T-cell (primary cell): Measurements from ENCODE around the gene DMRT2. TPM values are rescaled to one million over a fixed set of nuclear protein-coding genes. Genes with fewer than 3 reads are reported as not detected.

Experiments used
- ATAC-seq, 4 experiments: fragments of 200-7000 bp in 3 of 4; fragments of 150-1000 bp in 1 of 4; cut with Tn5 transposase; replicated peaks in 1 of 4; 1 replicate in 3 of 4; 2 replicates in 1 of 4; pipeline ENCODE4 v1.10.0; 2021; ENCODE audit warnings: moderate library complexity in 3 of 4, mild to moderate bottlenecking in 2 of 4, moderate number of reproducible peaks in 1 of 4
- CTCF ChIA-PET, 2 donors: fragments of 300-600 bp; sonication (Branson Sonifier 250); formaldehyde crosslinking; loops; one replicate each; lab custom pipeline; 2022; ENCODE audit warnings: antibody characterized with exemption in 2 of 2; lab: Charles Lee
- POLR2A ChIA-PET, 2 donors: fragments of 300-600 bp; sonication (Branson Sonifier 250); formaldehyde crosslinking; loops; one replicate each; lab custom pipeline; 2022; ENCODE audit warnings: antibody characterized with exemption in 2 of 2; lab: Charles Lee
- DNase-seq, 35 experiments: peaks; one replicate each; pipeline versions ENCODE4 v3.0.0 to v3.0.0-alpha.2; 2013 to 2023
- H3K27ac ChIP-seq: one replicate; pipeline ENCODE4 v1.5.1; 2013; ENCODE audit warnings: low read length
- H3K27me3 ChIP-seq, 2 experiments: replicated peaks in 1 of 2; 1 replicate in 1 of 2; 2 replicates in 1 of 2; pipeline versions ENCODE4 v1.6.1 to v1.7.0; 2013; ENCODE audit warnings: low read length in 1 of 2, mixed read lengths in 1 of 2; ENCODE audit not compliant: control insufficient read depth in 2 of 2, insufficient read depth in 2 of 2; ENCODE audit errors: extremely low read depth in 1 of 2
- H3K36me3 ChIP-seq, 2 donors: 1 replicate in 1 of 2; 2 replicates in 1 of 2; pipeline versions ENCODE4 v1.6.1 to v1.7.0; 2013; ENCODE audit warnings: low read length in 1 of 2; ENCODE audit not compliant: control insufficient read depth in 2 of 2, insufficient read depth in 1 of 2; ENCODE audit errors: extremely low read depth in 1 of 2
- H3K4me1 ChIP-seq, 2 experiments: 1 replicate in 1 of 2; 2 replicates in 1 of 2; pipeline versions ENCODE4 v1.6.1 to v1.7.0; 2013; ENCODE audit warnings: low read length in 2 of 2, mixed read lengths in 1 of 2; ENCODE audit not compliant: insufficient read depth in 2 of 2, control insufficient read depth in 1 of 2; ENCODE audit errors: extremely low read depth in 1 of 2
- H3K4me3 ChIP-seq, 2 donors: 1 replicate in 1 of 2; 2 replicates in 1 of 2; pipeline versions ENCODE4 v1.5.1 to v1.7.0; 2013; ENCODE audit warnings: mild to moderate bottlenecking in 2 of 2, low read length in 1 of 2, moderate library complexity in 1 of 2; ENCODE audit not compliant: control insufficient read depth in 1 of 2; ENCODE audit errors: extremely low read depth in 1 of 2
- H3K9me3 ChIP-seq: 2 replicates; pipeline ENCODE4 v1.7.0; 2013
- H3K27ac Mint-ChIP-seq, 2 donors: one replicate each; pipeline ENCODE4 v1.8.0; 2020 to 2021; ENCODE audit warnings: mild to moderate bottlenecking in 2 of 2, mixed read lengths in 2 of 2
- H3K27me3 Mint-ChIP-seq, 2 donors: one replicate each; pipeline ENCODE4 v1.8.0; 2021 to 2022; ENCODE audit warnings: mixed read lengths in 2 of 2
- H3K36me3 Mint-ChIP-seq: one replicate; pipeline ENCODE4 v1.8.0; 2021; ENCODE audit warnings: mixed read lengths
- H3K4me1 Mint-ChIP-seq, 3 donors: one replicate each; pipeline ENCODE4 v1.8.0; 2020 to 2022; ENCODE audit warnings: mixed read lengths in 3 of 3, mild to moderate bottlenecking in 1 of 3
- H3K4me3 Mint-ChIP-seq, 3 donors: one replicate each; pipeline ENCODE4 v1.8.0; 2020 to 2022; ENCODE audit warnings: mild to moderate bottlenecking in 3 of 3, mixed read lengths in 3 of 3, moderate library complexity in 3 of 3
- H3K9me3 Mint-ChIP-seq, 3 donors: one replicate each; pipeline ENCODE4 v1.8.0; 2020 to 2022; ENCODE audit warnings: mixed read lengths in 3 of 3
- WGBS: methylation state at CpG from one replicate; pipeline ENCODE4 v1.1.5; 2013; ENCODE audit warnings: missing lambda C conversion rate; ENCODE audit not compliant: insufficient coverage; 5-methylcytosine and 5-hydroxymethylcytosine counted together
- total RNA-seq, 35 experiments: library from RNA in 6 of 35; stranded (reverse) in 6 of 35; fragments of 120-200 nt in 1 of 35; gene quantifications; one replicate each; pipeline versions ENCODE4 v1.2.1 to v1.2.4 and lab custom pipeline; 2013 to 2026

Gene DMRT2
- total RNA-seq, 5 donors from 2014 or later (not counting 1 experiment from before 2014, with no cell fraction given), result not detected

DNA sequence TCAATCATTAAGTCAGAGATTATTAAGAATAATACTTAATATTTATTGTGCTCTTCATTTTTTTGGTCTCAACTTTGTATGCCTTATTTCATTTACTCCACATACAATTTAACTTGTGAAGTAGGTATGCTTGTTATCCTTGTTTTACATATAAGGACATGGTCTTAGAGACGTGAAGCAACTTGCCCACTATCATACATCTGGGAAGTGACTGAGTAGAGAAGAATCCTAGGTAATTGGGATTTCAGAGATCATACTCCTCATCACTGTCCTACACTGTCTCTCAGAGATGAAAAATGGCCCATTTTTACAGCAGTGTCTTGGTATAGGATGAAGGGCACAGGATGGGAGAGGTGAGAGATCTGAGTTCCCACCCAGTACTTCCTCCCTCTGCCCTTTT, 23.3 kb downstream of the DMRT2 start:
- no peaks in the 10 kb centered on the region for H3K4me1 Mint-ChIP-seq
- Histone ChIP-seq H3K4me1 (no peaks in the 10 kb centered on the region), H3K9me3 (no peaks in the 10 kb centered on the region), H3K27ac (no peak overlapping the region), H3K27me3 (peaks cover 3 to 4% of the 10 kb centered on the region in 2 experiments), H3K36me3 (no peaks in the 10 kb centered on the region), H3K4me3 (no peak overlapping the region)
- no peak overlapping the region for H3K4me3 Mint-ChIP-seq
- H3K36me3 Mint-ChIP-seq, result no peaks in the 10 kb centered on the region
- CTCF ChIA-PET, result no interaction called here
- ATAC-seq (no peak), DNase-seq (no peak)
- H3K9me3 Mint-ChIP-seq, result no peaks in the 10 kb centered on the region
- H3K27ac Mint-ChIP-seq, result no peak overlapping the region
- WGBS, result no CpG with 5 or more reads among the region's 1 CpG
- POLR2A ChIA-PET, result no interaction called here
- H3K27me3 Mint-ChIP-seq, result peaks cover 22 to 25% of the 10 kb centered on the region in 2 donors

DNA sequence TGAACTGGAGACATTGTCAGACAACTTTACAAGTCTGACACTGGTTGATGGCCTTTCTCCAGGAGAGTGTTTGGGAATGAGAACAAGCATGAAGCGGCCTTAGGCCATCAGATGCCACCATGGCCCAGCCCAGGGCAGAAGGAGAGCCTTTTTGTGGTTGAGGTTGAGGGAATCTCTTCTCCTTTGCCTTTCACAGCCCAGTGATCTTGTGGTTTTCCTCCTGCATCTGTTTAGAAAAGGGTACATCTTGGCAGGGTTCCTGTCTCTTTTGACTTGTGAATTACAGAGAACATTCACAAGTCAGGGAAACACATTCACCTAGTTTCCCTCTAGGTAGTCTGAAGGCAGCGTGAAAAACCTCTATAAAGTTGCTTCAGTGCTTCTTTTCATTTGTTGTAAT, 27.5 kb downstream of the DMRT2 start:
- no peak overlapping the region for H3K27ac ChIP-seq
- WGBS, result no CpG with 5 or more reads among the region's 2 CpGs
- Mint-ChIP-seq H3K4me3 (no peak overlapping the region), H3K27ac (no peak overlapping the region), H3K27me3 (peaks cover 22 to 31% of the 10 kb centered on the region in 2 donors), H3K4me1 (no peaks in the 10 kb centered on the region), H3K9me3 (no peaks in the 10 kb centered on the region), H3K36me3 (no peaks in the 10 kb centered on the region)
- no peak overlapping the region for H3K4me3 ChIP-seq
- DNase-seq, result no peak
- peaks cover 0 to 3% of the 10 kb centered on the region in 2 experiments for H3K27me3 ChIP-seq
- H3K9me3 ChIP-seq, result no peaks in the 10 kb centered on the region
- no peaks in the 10 kb centered on the region for H3K36me3 ChIP-seq
- POLR2A ChIA-PET, result no interaction called here
- no peak for ATAC-seq
- H3K4me1 ChIP-seq, result no peaks in the 10 kb centered on the region
- CTCF ChIA-PET, result no interaction called here

DNA sequence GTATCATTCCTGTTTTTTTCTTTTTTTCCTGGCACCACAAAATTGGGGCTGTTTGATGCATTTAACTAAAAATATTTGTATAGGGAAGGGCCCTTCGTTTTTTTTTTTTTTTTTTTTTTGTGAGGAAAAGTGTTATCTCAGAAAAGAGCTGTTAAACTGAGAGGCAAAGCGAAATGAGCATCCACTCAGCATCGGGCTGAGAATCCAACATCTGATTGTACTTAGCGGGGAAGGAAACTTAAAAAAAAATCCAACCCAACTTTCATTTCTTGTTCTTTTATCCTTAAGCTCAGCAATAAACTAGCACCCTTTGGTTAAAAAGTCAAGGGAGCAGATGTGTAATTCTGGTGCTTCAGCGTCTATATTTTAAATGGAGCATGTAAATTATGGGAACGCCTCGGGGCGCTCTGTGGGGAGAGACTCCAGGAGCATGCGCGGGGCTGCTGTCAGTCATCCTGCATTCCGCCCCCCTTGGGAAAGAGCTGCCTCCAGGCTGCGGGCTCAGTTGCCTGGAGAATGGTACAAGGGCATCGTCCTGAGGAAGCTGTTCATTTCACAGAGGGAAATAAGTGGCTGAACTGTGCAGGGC, 33.3 kb downstream of the DMRT2 start:
- Histone ChIP-seq H3K9me3 (no peaks in the 10 kb centered on the region), H3K36me3 (no peaks in the 10 kb centered on the region), H3K4me1 (no peaks in the 10 kb centered on the region), H3K27ac (no peak overlapping the region), H3K4me3 (no peak overlapping the region), H3K27me3 (peaks cover 0 to 2% of the 10 kb centered on the region in 2 experiments)
- Mint-ChIP-seq H3K36me3 (no peaks in the 10 kb centered on the region), H3K4me1 (peaks cover 0 to 5% (median 2%) of the 10 kb centered on the region in 3 donors), H3K4me3 (no peak overlapping the region), H3K9me3 (no peaks in the 10 kb centered on the region), H3K27me3 (peaks cover 19 to 23% of the 10 kb centered on the region in 2 donors), H3K27ac (no peak overlapping the region)
- no peak for ATAC-seq
- 16% methylated on average over 9 of the region's 13 CpGs for WGBS
- CTCF ChIA-PET, result no interaction called here
- POLR2A ChIA-PET, result interaction anchor here in 1 of 2 donors (0.6 kb wide), 1 partner anchor 17 kb away, joined by 3 read pairs; no protein-coding TSS in a partner anchor
- DNase-seq, result no peak

DNA sequence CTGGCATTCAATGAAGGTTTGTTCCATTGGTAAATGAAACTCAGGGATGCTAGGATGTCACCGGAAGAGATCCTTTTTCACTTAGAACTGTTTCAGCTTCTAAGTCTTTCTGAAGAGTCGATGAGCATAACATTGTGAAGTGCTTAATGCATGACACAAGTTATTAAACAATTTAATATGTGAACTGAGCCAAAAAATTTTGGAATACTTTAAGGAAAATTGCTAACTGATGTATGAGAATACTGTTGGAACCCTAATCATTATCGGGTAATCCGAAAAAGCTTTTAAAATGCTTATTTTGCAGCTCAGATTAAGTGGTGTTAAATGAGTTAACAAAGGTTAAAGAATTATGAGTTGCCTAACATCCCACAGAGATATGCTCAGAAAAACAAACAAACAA, 34.9 kb downstream of the DMRT2 start:
- Mint-ChIP-seq H3K4me3 (no peak overlapping the region), H3K27me3 (peaks cover 20 to 25% of the 10 kb centered on the region in 2 donors), H3K4me1 (peaks cover 0 to 5% (median 2%) of the 10 kb centered on the region in 3 donors), H3K9me3 (no peaks in the 10 kb centered on the region), H3K27ac (no peak overlapping the region), H3K36me3 (no peaks in the 10 kb centered on the region)
- DNase-seq (no peak), ATAC-seq (no peak)
- Histone ChIP-seq H3K4me1 (no peaks in the 10 kb centered on the region), H3K27me3 (peaks cover 0 to 2% of the 10 kb centered on the region in 2 experiments), H3K36me3 (no peaks in the 10 kb centered on the region), H3K9me3 (no peaks in the 10 kb centered on the region), H3K27ac (no peak overlapping the region), H3K4me3 (no peak overlapping the region)
- ChIA-PET POLR2A (interaction anchor here in 1 of 2 donors (0.7 kb wide), 1 partner anchor 122 kb away, joined by 3 read pairs; no protein-coding TSS in a partner anchor), CTCF (no interaction called here)
- WGBS, result no CpG with 5 or more reads among the region's 4 CpGs

DNA sequence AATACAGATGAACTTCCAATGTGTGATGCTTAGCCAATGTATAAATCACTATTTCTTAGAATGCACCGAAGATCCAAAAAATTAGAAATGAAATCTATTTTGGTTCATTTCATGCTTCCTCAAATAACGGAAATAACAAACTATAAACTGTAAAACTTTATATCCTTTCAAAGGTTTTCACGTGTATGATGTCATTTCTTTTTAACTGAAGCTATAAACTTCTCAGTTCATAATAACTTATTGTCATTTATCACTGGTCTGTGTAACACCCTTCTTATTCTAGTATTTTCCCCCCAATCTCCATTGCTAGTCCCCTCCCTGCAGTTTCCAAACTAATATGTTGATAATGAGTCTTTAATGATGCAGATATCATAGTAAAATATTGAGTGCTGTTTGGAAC, 36.4 kb downstream of the DMRT2 start:
- ATAC-seq (no peak), DNase-seq (no peak)
- Mint-ChIP-seq H3K27me3 (peaks cover 20 to 29% of the 10 kb centered on the region in 2 donors), H3K27ac (no peak overlapping the region), H3K4me3 (no peak overlapping the region), H3K4me1 (peaks cover 0 to 5% (median 2%) of the 10 kb centered on the region in 3 donors), H3K9me3 (no peaks in the 10 kb centered on the region), H3K36me3 (no peaks in the 10 kb centered on the region)
- Histone ChIP-seq H3K27me3 (peaks cover 0 to 2% of the 10 kb centered on the region in 2 experiments), H3K4me1 (no peaks in the 10 kb centered on the region), H3K4me3 (no peak overlapping the region), H3K36me3 (no peaks in the 10 kb centered on the region), H3K27ac (no peak overlapping the region), H3K9me3 (no peaks in the 10 kb centered on the region)
- CTCF ChIA-PET, result no interaction called here
- POLR2A ChIA-PET, result no interaction called here
- 83% methylated on average over 1 of the region's 3 CpGs for WGBS

DNA sequence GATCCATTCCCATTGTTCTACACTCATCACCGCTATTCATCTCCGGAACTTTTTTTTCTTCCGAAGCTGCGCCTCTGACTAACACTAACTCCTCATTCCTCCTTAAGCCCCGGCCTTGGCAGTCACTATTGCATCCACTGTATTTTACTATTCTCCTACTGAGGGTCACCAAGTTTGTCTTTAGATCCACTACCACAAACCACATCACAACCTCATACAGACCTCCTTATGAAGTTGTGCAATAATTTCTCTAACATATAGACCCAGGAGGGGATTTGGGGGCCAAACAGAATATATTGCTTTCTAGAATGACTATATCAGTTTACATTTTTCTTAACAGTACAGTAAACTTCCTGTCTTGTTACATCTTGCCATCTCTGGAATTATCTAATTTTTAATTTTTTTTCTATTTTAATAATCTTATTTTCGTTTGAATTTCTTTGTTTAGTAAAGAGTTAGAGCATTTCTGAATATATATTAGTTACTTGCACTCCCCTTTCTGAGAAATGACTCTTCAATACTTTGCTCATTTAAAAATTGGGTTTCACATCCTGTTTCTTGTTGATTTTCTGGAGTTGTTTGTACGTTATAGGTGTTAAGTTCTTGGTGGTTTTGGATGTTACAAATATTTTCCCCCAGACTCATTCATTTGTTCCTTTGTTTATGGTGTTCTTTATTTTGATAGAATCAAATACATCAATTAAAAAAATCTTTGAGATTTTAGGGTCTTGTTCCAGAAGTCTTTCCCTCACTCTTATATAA, 37.1 kb downstream of the DMRT2 start:
- Histone ChIP-seq H3K4me1 (no peaks in the 10 kb centered on the region), H3K27ac (no peak overlapping the region), H3K36me3 (no peaks in the 10 kb centered on the region), H3K4me3 (no peak overlapping the region), H3K27me3 (peaks cover 0 to 2% of the 10 kb centered on the region in 2 experiments), H3K9me3 (no peaks in the 10 kb centered on the region)
- DNase-seq, result no peak
- ATAC-seq, result no peak
- peaks cover 18 to 27% of the 10 kb centered on the region in 2 donors for H3K27me3 Mint-ChIP-seq
- WGBS, result 93% methylated on average over 5 of the region's 7 CpGs
- CTCF ChIA-PET, result no interaction called here
- H3K4me1 Mint-ChIP-seq, result peaks cover 0 to 5% (median 2%) of the 10 kb centered on the region in 3 donors
- H3K36me3 Mint-ChIP-seq, result no peaks in the 10 kb centered on the region
- H3K9me3 Mint-ChIP-seq, result no peaks in the 10 kb centered on the region
- POLR2A ChIA-PET, result no interaction called here
- H3K27ac Mint-ChIP-seq, result no peak overlapping the region
- no peak overlapping the region for H3K4me3 Mint-ChIP-seq
